ENCODE results near the gene SPECC1L. TPM values are rescaled to one million over a fixed set of nuclear protein-coding genes. Genes with fewer than 3 reads are reported as not detected.
A peak's percentile ranks its signal among the peaks of the same experiment; 100 is the strongest.

The SPECC1L gene
- total RNA-seq, 4 donors from 2014 or later: 63.6 to 116 (median 90.1) TPM

GRCh38 chr22:24426436-24426835 is 155.8 kb downstream of the SPECC1L start:
- no peak overlapping the region for H3K27ac ChIP-seq (replicated peaks in 1 of 4)
- peaks cover 0 to 29% (median 7%) of the 10 kb centered on the region in 4 donors for H3K27me3 ChIP-seq
- no peak for DNase-seq (ENCODE audit: extremely low spot score)
- intact Hi-C loops (cut with DNase I): no loop called here
- H3K9me3 ChIP-seq: no peaks in the 10 kb centered on the region
- TF ChIP-seq EP300 (IDR thresholded peaks at IDR 0.05): no peak
- no peak for TF ChIP-seq POLR2A (IDR thresholded peaks at IDR 0.05; ENCODE audit: low read depth)
- no peak for TF ChIP-seq CTCF (IDR thresholded peaks at IDR 0.05)
- TF ChIP-seq POLR2AphosphoS5 (IDR thresholded peaks at IDR 0.05): no peak
- H3K4me1 ChIP-seq: peaks cover 28 to 46% (median 37%) of the 10 kb centered on the region in 4 donors
- WGBS: 94% methylated on average over 4 of the region's 4 CpGs
- no peaks in the 10 kb centered on the region for H3K36me3 ChIP-seq
- no peak overlapping the region for H3K4me3 ChIP-seq

GRCh38 chr22:24426851-24427499 is 156.3 kb downstream of the SPECC1L start:
- intact Hi-C loops (cut with DNase I): no loop called here
- Histone ChIP-seq H3K27ac (replicated peaks in 1 of 4) (no peak overlapping the region), H3K4me1 (peaks cover 32 to 45% (median 38%) of the 10 kb centered on the region in 4 donors), H3K9me3 (no peaks in the 10 kb centered on the region), H3K36me3 (no peaks in the 10 kb centered on the region), H3K27me3 (peaks cover 0 to 28% (median 7%) of the 10 kb centered on the region in 4 donors), H3K4me3 (no peak overlapping the region)
- DNase-seq (ENCODE audit: extremely low spot score): no peak
- no peak for TF ChIP-seq EP300 (IDR thresholded peaks at IDR 0.05)
- no peak for TF ChIP-seq POLR2A (IDR thresholded peaks at IDR 0.05; ENCODE audit: low read depth)
- TF ChIP-seq CTCF (IDR thresholded peaks at IDR 0.05): no peak
- TF ChIP-seq POLR2AphosphoS5 (IDR thresholded peaks at IDR 0.05): no peak
- 86% methylated on average over 13 of the region's 19 CpGs for WGBS

DNA sequence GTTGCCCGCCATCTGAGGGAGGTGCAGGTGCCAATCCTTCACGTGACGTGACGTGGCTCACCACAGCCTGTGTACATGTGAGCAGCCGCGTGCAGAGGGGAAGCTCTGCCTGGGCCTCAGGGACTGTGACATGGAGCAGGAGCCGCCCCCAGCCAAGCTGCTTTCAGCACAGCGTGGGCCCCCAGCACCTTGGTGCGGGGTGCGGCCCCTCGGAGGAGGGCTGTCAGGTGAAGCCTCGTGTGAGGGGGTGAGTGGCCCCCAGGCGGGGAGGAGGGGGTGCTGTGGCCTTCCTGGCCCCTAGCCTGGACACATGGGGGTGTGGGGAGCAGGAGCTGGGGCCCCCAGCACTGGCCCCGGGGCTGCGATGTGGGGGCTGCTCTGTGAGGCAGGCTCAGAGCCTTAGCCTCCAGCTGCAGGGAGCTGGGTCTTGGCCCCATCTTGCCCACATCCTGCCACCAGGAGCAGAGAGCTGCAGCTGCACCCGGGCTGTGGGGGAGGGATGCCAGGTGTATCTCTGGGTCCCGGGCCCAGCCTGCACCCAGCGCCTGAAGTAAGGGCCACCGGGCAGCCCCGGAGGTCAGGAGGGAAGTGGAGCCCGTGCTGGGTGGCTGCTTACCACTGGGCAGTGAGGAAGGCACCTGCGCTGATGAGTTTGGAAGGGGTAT is 157.0 kb downstream of the SPECC1L start, which contains the start of gene ADORA2A:
Gene ADORA2A (plus strand): TSS at position 100 of the 665 bp plus-strand sequence. CDS start 5,806 bp downstream, outside the sequence.
- Histone ChIP-seq H3K4me1 (peaks cover 37 to 51% (median 42%) of the 10 kb centered on the region in 4 donors), H3K36me3 (no peaks in the 10 kb centered on the region), H3K27ac (replicated peaks in 1 of 4) (no peak within 1 kb of the TSS), H3K9me3 (no peaks in the 10 kb centered on the region), H3K27me3 (peaks cover 0 to 28% (median 7%) of the 10 kb centered on the region in 4 donors), H3K4me3 (peak within 1 kb of the TSS in 1 of 4 donors; percentile 14)
- no peak for DNase-seq (ENCODE audit: extremely low spot score)
- intact Hi-C loops (cut with DNase I): no loop called here
- TF ChIP-seq EP300 (IDR thresholded peaks at IDR 0.05): no peak
- no peak for TF ChIP-seq POLR2A (IDR thresholded peaks at IDR 0.05; ENCODE audit: low read depth)
- no peak for TF ChIP-seq CTCF (IDR thresholded peaks at IDR 0.05)
- 82% methylated on average over 18 of the region's 22 CpGs for WGBS

GRCh38 chr22:24428751-24429410 is 158.2 kb downstream of the SPECC1L start:
- TF ChIP-seq POLR2AphosphoS5 (IDR thresholded peaks at IDR 0.05) (no peak), CTCF (IDR thresholded peaks at IDR 0.05) (no peak), POLR2A (IDR thresholded peaks at IDR 0.05; ENCODE audit: low read depth) (no peak)
- H3K4me3 ChIP-seq: no peak overlapping the region
- peaks cover 39 to 56% (median 49%) of the 10 kb centered on the region in 4 donors for H3K4me1 ChIP-seq
- no peaks in the 10 kb centered on the region for H3K9me3 ChIP-seq
- H3K27me3 ChIP-seq: peaks cover 0 to 16% (median 7%) of the 10 kb centered on the region in 4 donors
- intact Hi-C loops (cut with DNase I): no loop called here
- H3K36me3 ChIP-seq: no peaks in the 10 kb centered on the region
- DNase-seq (ENCODE audit: extremely low spot score): no peak
- 79% methylated on average over 5 of the region's 11 CpGs for WGBS
- H3K27ac ChIP-seq (replicated peaks in 1 of 4): no peak overlapping the region
